Measurements from ENCODE around the gene SGPP2.
A peak's percentile ranks its signal among the peaks of the same experiment; 100 is the strongest.

SGPP2 gene

GRCh38 chr2:222480497-222480896 lies 56.2 kb downstream of the SGPP2 start:
- TF ChIP-seq CTCF (IDR thresholded peaks at IDR 0.05; ENCODE audit: low read depth, low read length), result no peak
- H3K4me3 ChIP-seq (replicated peaks in 1 of 2; ENCODE audit: low read depth in 2 of 2, low read length in 2 of 2), result no peak overlapping the region
- peak in 1 of 2 donors; percentile 2 for DNase-seq (ENCODE audit: low read depth in 2 of 2)

GRCh38 chr2:222481941-222482340 lies 57.6 kb downstream of the SGPP2 start:
- TF ChIP-seq CTCF (IDR thresholded peaks at IDR 0.05; ENCODE audit: low read depth, low read length), result no peak

GRCh38 chr2:222483513-222484039 lies 59.2 kb downstream of the SGPP2 start:
- no peak overlapping the region for H3K4me3 ChIP-seq (replicated peaks in 1 of 2; ENCODE audit: low read depth in 2 of 2, low read length in 2 of 2)
- TF ChIP-seq CTCF (IDR thresholded peaks at IDR 0.05; ENCODE audit: low read depth, low read length), result no peak
- DNase-seq (ENCODE audit: low read depth in 2 of 2), result no peak

More at GRCh38 chr2:222481941-222482340, 57.6 kb downstream of the SGPP2 start:
- DNase-seq (ENCODE audit: low read depth in 2 of 2), result no peak
- no peak overlapping the region for H3K4me3 ChIP-seq (replicated peaks in 1 of 2; ENCODE audit: low read depth in 2 of 2, low read length in 2 of 2)

GRCh38 chr2:222485367-222486211 lies 61.2 kb downstream of the SGPP2 start:
- TF ChIP-seq CTCF (IDR thresholded peaks at IDR 0.05; ENCODE audit: low read depth, low read length), result no peak
- no peak overlapping the region for H3K4me3 ChIP-seq (replicated peaks in 1 of 2; ENCODE audit: low read depth in 2 of 2, low read length in 2 of 2)
- no peak for DNase-seq (ENCODE audit: low read depth in 2 of 2)

- DNase-seq (ENCODE audit: low read depth in 2 of 2), result no peak
- H3K4me3 ChIP-seq (replicated peaks in 1 of 2; ENCODE audit: low read depth in 2 of 2, low read length in 2 of 2), result no peak overlapping the region
- no peak for TF ChIP-seq CTCF (IDR thresholded peaks at IDR 0.05; ENCODE audit: low read depth, low read length)
Observed at GRCh38 chr2:222490131-222490530, 65.8 kb downstream of the SGPP2 start.

- no peak overlapping the region for H3K4me3 ChIP-seq (replicated peaks in 1 of 2; ENCODE audit: low read depth in 2 of 2, low read length in 2 of 2)
- TF ChIP-seq CTCF (IDR thresholded peaks at IDR 0.05; ENCODE audit: low read depth, low read length), result no peak
- DNase-seq (ENCODE audit: low read depth in 2 of 2), result peak in 1 of 2 donors; percentile 22
Observed at GRCh38 chr2:222492683-222493082, 68.3 kb downstream of the SGPP2 start.
